Measurements from ENCODE around the gene SART3. TPM values are rescaled to one million over a fixed set of nuclear protein-coding genes. Genes with fewer than 3 reads are reported as not detected.

SART3 gene
- total RNA-seq, 1 experiment from 2014 or later, result 89.4 TPM

- Histone ChIP-seq H3K56ac (ENCODE audit: insufficient read length, low read depth, low read length) (no peak overlapping the region), H3K79me2 (ENCODE audit: insufficient read depth, low read length) (no peaks in the 10 kb centered on the region), H4K91ac (ENCODE audit: insufficient read length, low read depth, low read length) (no peak overlapping the region), H4K5ac (ENCODE audit: insufficient read length, low read depth, low read length) (no peak overlapping the region), H3K4me2 (ENCODE audit: insufficient read depth, insufficient read length, low read length) (no peak overlapping the region), H4K20me1 (ENCODE audit: control insufficient read depth, insufficient read depth, insufficient read length) (no peaks in the 10 kb centered on the region), H3K27me3 (ENCODE audit: insufficient read depth, low read length) (no peaks in the 10 kb centered on the region), H2BK120ac (ENCODE audit: low read depth, low read length, poor library complexity, severe bottlenecking) (no peak overlapping the region), H3K23me2 (ENCODE audit: insufficient read length, low read depth, low read length, poor library complexity, severe bottlenecking) (no peaks in the 10 kb centered on the region), H3T11ph (ENCODE audit: low read length) (no peak overlapping the region), H2AFZ (ENCODE audit: low read length) (no peak overlapping the region), H2BK5ac (ENCODE audit: insufficient read length, low read length) (no peak overlapping the region), H3K18ac (ENCODE audit: insufficient read length, low read depth, low read length) (no peak overlapping the region), H4K8ac (replicated peaks; ENCODE audit: insufficient read length, low read depth, low read length) (no peak overlapping the region), H2BK15ac (ENCODE audit: low read depth, low read length) (no peak overlapping the region), H3K79me1 (ENCODE audit: insufficient read depth, low read depth, low read length, poor library complexity, severe bottlenecking) (no peaks in the 10 kb centered on the region), H2AK5ac (ENCODE audit: insufficient read length, low read length) (no peak overlapping the region), H3K4me1 (ENCODE audit: insufficient read depth, low read length) (no peaks in the 10 kb centered on the region), H3K14ac (ENCODE audit: insufficient read depth, low read length) (no peak overlapping the region), H2BK12ac (ENCODE audit: insufficient read length, low read depth, low read length) (no peak overlapping the region), H3K9me3 (ENCODE audit: control insufficient read depth, low read depth, low read length) (no peaks in the 10 kb centered on the region), H2BK20ac (ENCODE audit: low read depth, low read length, poor library complexity, severe bottlenecking) (no peak overlapping the region), H3K4ac (ENCODE audit: low read depth, low read length) (no peak overlapping the region), H3K23ac (ENCODE audit: insufficient read length, low read depth, low read length) (no peak overlapping the region), H3K9ac (ENCODE audit: extremely low read depth, insufficient read length, low read length) (no peak overlapping the region), H3K27ac (ENCODE audit: insufficient read length, low read depth, low read length) (no peak overlapping the region)
- H3K4me1 Mint-ChIP-seq, result no peaks in the 10 kb centered on the region
- no peak for DNase-seq
- H3K27ac Mint-ChIP-seq, result no peak overlapping the region
- peaks cover 4 to 11% (median 4%) of the 10 kb centered on the region in 3 experiments; a peak in 5 of 7 replicates for H3K36me3 Mint-ChIP-seq (ENCODE audit: insufficient read depth in 1 of 3, low read depth in 3 of 3)
- no peak for TF ChIP-seq CTCF (conservative IDR thresholded peaks at IDR 0.05)
- H3K27me3 Mint-ChIP-seq (ENCODE audit: low read depth), result peaks cover 6% of the 10 kb centered on the region
- H3K4me3 Mint-ChIP-seq, result no peak overlapping the region; a peak in 1 of 5 replicates
- H3K9me3 Mint-ChIP-seq, result peaks cover 9 to 10% of the 10 kb centered on the region in 2 experiments
Observed at GRCh38 chr12:108577458-108577857, 16.5 kb upstream of the SART3 start.

All from H9 (cell line).